HG02852 (cell line): ENCODE results near the gene FAN1.

Experiments
- ATAC-seq: cut with Tn5 transposase; IDR thresholded peaks from one replicate; pipeline ENCODE4 v1.9.1; 2021; ENCODE audit warnings: mild to moderate bottlenecking, moderate library complexity; ENCODE audit not compliant: unreplicated experiment

FAN1 gene

GRCh38 chr15:30954674-30955073, 51.0 kb downstream of the FAN1 start:
- ATAC-seq, result no peak

GRCh38 chr15:30956216-30957124, 52.8 kb downstream of the FAN1 start:
- no peak for ATAC-seq

GRCh38 chr15:30958219-30958618, 54.5 kb downstream of the FAN1 start:
- no peak for ATAC-seq

GRCh38 chr15:30962079-30962478, 58.4 kb downstream of the FAN1 start:
- no peak for ATAC-seq

- ATAC-seq, result no peak
These were observed 58.9 kb downstream of the FAN1 start for GRCh38 chr15:30962659-30963058.

GRCh38 chr15:30963681-30964080, 60.0 kb downstream of the FAN1 start:
- ATAC-seq, result no peak

- ATAC-seq, result no peak
These were observed 66.0 kb downstream of the FAN1 start for GRCh38 chr15:30969724-30970123.

- ATAC-seq, result no peak
These were observed 69.7 kb downstream of the FAN1 start for GRCh38 chr15:30973379-30973778.

- ATAC-seq, result no peak
These were observed 70.4 kb downstream of the FAN1 start for GRCh38 chr15:30974112-30974511.

- ATAC-seq, result no peak
These were observed 74.6 kb downstream of the FAN1 start for GRCh38 chr15:30978328-30978727.

- no peak for ATAC-seq
These were observed 75.7 kb downstream of the FAN1 start for GRCh38 chr15:30979457-30979856.

- no peak for ATAC-seq
These were observed 80.4 kb downstream of the FAN1 start for GRCh38 chr15:30984118-30984517.

- ATAC-seq, result no peak
These were observed 80.8 kb downstream of the FAN1 start for GRCh38 chr15:30984542-30984941.

GRCh38 chr15:30985081-30985531, 81.4 kb downstream of the FAN1 start:
- no peak for ATAC-seq

GRCh38 chr15:30990036-30990435, 86.3 kb downstream of the FAN1 start:
- no peak for ATAC-seq

- peak; percentile 16 for ATAC-seq
These were observed 86.9 kb downstream of the FAN1 start for GRCh38 chr15:30990446-30991254.

- ATAC-seq, result peak; percentile 85
These were observed 87.8 kb downstream of the FAN1 start, which contains the start of gene MTMR10 for GRCh38 chr15:30991255-30992235. MTMR10 (minus strand) TSS chr15:30991628; CDS start chr15:30991506, 122 bp downstream.

GRCh38 chr15:30992249-30992864, 88.6 kb downstream of the FAN1 start:
- no peak for ATAC-seq
